ENCODE data around the gene RFXAP.

DNA sequence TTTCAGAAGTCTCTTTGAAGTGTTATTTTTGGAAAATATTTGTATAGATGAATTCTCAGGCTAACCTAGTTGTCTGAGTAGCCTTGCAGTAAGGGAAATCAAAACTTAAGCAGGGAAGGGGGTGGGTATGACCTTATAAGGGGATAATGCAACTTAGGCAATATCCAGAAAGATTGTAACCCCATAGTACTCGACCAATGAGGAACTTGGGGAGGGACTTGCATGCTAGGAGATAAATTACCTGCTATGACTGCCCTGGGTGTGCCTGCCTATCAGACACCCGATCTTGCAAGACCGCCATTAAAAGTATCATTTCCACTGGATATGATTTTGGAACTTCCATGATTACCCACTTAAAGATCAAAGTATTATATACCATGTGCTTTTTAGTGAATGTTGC lies 23.0 kb upstream of the RFXAP start:
- TF ChIP-seq CTCF (IDR thresholded peaks at IDR 0.05): no peak
- no peak for TF ChIP-seq PREB (CRISPR knock-in tag; IDR thresholded peaks at IDR 0.05; ENCODE audit: borderline replicate concordance)
- no peak for TF ChIP-seq CREB1 (CRISPR knock-in tag; IDR thresholded peaks at IDR 0.05)
- no peak for TF ChIP-seq SP1 (CRISPR knock-in tag; conservative IDR thresholded peaks at IDR 0.05)
- no peak for TF ChIP-seq ETV6 (CRISPR knock-in tag; IDR thresholded peaks at IDR 0.05)
- TF ChIP-seq TCF7 (CRISPR knock-in tag; IDR thresholded peaks at IDR 0.05; ENCODE audit: low read depth): no peak
